ENCODE data around the gene SH2D2A.

DNA sequence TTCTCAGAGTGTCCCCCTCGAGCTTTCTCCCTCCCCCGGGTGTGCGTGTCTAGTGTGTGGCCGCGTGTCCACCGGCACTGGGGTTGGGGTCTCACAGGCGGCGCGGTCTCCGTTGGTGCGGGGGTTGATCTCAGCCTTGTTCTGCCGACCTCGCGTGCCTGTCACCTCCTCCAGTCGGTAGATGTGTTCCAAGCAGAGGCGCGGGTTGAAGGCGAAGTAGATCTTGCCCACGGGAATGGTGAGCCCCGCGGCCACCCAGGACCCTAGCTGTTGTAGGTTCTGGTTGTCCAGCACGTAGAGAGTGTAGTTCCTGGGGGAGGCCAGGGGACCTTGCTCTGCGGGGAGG lies 32.5 kb upstream of the SH2D2A start:
- TF ChIP-seq, protein P1, sequence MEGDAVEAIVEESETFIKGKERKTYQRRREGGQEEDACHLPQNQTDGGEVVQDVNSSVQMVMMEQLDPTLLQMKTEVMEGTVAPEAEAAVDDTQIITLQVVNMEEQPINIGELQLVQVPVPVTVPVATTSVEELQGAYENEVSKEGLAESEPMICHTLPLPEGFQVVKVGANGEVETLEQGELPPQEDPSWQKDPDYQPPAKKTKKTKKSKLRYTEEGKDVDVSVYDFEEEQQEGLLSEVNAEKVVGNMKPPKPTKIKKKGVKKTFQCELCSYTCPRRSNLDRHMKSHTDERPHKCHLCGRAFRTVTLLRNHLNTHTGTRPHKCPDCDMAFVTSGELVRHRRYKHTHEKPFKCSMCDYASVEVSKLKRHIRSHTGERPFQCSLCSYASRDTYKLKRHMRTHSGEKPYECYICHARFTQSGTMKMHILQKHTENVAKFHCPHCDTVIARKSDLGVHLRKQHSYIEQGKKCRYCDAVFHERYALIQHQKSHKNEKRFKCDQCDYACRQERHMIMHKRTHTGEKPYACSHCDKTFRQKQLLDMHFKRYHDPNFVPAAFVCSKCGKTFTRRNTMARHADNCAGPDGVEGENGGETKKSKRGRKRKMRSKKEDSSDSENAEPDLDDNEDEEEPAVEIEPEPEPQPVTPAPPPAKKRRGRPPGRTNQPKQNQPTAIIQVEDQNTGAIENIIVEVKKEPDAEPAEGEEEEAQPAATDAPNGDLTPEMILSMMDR (conservative IDR thresholded peaks at IDR 0.05; ENCODE audit: low read length) = no peak
- TF ChIP-seq EZH2phosphoT487 (IDR thresholded peaks at IDR 0.05; ENCODE audit: borderline replicate concordance, low read depth, low read length) = no peak
